Retinal pigment epithelial cell (primary cell): ENCODE results near the gene KRT4.

Experiments used
- DNase-seq: peaks from one replicate; pipeline ENCODE4 v3.0.0-alpha.2; 2010; ENCODE audit warnings: low read depth
- H3K4me3 ChIP-seq: 2 replicates; pipeline ENCODE4 v1.5.1; 2011; ENCODE audit warnings: mild to moderate bottlenecking, low read length, control low read depth, moderate library complexity
- TF ChIP-seq, protein P1 (sequence below): conservative IDR thresholded peaks from 2 replicates; pipeline ENCODE4 v1.5.1; 2011; ENCODE audit warnings: low read depth, low read length, control low read depth, inconsistent platforms

The KRT4 gene

DNA sequence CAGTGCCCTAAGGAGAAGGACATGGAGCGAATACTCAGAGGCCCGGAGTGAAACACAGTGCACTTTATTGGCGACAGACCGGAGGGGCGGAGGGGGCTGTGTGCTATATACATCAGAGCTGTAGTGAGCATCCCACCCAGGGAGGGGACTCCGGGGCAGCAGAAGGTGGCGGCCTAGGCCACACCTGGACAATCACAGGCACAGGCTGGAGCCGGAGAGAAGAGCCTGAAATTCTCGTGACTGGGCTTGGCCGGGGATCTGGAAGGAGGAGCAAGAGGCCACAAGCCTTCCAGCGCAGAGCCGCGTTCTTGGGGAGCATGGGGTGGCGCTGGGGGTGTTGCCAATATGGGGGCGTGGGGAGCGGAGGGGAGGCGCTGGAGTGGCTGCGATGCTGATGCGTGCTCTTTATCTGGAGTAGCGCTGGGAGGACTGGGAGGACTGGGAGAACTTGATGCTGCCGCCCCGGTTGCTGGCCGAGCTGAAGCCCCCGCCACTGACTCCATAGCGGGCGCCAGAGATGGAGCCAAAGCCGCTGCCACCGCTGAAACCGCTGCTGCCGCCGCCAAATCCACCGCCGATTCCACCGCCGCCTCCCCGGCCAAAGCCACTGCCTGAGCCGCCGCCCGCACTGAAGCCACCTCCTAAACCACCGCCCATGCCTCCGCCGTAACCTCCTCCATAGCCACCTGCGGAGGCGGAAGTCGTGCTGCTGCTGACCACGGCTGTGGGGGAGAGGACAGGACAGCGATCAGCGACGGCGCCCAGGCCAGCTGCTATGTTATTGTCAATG, 24.1 kb downstream of the KRT4 start:
- TF ChIP-seq, protein P1, sequence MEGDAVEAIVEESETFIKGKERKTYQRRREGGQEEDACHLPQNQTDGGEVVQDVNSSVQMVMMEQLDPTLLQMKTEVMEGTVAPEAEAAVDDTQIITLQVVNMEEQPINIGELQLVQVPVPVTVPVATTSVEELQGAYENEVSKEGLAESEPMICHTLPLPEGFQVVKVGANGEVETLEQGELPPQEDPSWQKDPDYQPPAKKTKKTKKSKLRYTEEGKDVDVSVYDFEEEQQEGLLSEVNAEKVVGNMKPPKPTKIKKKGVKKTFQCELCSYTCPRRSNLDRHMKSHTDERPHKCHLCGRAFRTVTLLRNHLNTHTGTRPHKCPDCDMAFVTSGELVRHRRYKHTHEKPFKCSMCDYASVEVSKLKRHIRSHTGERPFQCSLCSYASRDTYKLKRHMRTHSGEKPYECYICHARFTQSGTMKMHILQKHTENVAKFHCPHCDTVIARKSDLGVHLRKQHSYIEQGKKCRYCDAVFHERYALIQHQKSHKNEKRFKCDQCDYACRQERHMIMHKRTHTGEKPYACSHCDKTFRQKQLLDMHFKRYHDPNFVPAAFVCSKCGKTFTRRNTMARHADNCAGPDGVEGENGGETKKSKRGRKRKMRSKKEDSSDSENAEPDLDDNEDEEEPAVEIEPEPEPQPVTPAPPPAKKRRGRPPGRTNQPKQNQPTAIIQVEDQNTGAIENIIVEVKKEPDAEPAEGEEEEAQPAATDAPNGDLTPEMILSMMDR = no peak
- no peak overlapping the region for H3K4me3 ChIP-seq
- no peak for DNase-seq

DNA sequence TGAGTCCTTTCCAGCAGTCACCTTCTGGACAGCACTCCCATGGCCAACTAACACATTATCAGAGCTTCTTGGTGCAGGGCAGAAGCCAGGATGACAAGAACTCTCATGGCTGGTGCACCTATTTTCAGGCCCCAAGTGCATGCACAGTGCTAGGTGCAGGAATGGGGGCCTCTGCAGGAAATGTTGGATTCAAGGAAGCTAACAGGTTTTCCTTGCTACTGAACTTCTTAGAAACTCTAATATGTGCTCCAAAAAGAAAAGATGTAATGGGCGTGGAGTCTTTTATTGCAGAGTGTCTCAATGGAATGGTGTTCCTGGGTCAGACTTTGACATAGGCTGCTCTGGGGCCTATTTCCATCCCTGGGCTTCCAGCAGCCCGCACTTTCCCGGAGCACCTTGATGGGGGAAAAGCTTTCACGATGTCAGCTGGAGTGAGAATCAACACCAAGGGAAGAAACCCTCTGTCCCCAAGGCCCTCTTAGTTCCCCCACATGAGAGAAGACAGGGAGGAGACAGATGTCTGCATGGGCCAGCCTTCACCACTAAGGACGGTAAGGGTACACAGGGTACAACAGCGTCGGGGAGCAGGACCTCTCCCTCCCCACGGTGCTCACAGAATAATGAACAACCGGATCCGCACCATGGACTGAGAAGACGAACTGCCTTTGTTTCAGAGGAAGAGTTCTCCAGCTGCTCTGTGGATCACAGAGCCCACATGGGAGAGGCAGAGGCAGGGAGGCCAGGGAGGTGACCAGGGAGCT, 24.9 kb downstream of the KRT4 start:
- TF ChIP-seq, protein P1 = no peak

DNA sequence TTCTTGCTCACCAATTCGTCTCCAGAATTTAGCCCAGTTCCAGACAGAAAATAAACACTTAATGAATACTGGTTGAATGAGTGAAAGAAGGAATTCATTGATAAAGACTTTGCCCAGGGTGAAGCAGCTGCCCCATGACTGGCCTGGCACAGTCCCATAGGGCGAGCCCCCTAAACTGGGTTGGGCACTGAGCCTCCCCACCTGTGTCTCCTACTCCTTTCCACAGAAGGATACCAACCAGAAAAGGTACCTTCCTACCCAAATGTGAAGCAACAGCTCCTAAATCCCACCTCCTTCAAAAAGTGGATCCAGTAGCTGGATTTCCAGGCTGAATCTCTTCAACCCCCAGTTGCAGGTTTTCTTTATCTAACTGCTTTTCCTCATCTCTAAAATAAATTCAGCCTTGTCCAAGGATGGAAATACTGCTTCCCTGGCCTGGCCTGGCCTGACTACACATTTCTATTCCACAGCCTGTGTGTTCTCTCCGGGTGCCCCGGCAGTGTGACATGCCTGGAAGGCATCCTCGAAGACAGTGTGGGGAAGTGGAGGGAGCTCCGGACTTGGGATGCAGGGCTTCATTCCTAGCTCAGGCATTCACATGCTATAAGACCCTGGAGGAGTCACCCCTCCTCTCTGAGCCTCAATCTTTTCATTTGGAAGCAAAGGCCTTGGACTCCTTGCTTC, 25.6 kb downstream of the KRT4 start:
- DNase-seq = no peak
- no peak overlapping the region for H3K4me3 ChIP-seq
- TF ChIP-seq, protein P1 = no peak

More for the DNA sequence above, 24.9 kb downstream of the KRT4 start:
- DNase-seq = no peak
- H3K4me3 ChIP-seq = no peak overlapping the region

DNA sequence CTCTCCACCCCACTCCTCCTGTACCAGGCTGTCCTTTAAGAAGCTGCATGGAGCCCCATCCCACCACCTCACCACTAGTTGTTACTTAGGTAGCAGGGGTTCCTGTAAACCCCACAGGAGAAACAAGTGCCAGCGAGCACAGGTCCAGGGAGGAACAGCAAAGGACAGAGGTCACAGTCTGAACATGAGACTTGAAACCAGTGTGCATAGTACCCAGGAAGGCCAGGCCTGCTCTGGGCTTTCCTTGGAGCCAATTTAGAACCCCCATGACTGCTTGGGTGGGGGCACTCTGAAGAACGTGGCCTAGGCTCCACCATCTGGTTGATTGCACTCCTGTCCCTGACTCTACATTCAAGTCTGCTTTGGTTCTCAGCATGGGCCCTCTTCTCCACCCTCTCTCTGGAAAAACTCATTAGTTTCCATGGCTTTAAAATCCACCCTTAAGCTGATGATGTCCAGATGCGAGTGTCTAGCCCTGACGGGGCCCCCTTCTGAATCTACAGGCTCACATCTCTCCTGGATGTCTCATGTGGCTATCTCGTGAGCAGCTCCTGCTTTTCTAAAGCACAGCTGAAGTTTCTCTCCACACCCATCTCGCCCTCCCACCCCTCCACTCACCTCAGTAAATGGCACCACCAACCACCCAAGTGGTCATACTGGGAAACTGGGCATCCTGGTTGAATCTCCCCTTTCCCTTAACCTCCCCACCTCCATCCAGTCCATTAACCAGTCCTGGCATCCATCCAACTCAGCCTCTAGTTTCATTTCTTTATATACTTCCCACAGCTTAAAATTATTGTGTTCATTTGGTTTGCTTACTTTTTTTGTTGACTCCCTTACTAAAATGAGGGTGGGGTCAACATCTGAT, 26.4 kb downstream of the KRT4 start:
- H3K4me3 ChIP-seq = no peak overlapping the region

DNA sequence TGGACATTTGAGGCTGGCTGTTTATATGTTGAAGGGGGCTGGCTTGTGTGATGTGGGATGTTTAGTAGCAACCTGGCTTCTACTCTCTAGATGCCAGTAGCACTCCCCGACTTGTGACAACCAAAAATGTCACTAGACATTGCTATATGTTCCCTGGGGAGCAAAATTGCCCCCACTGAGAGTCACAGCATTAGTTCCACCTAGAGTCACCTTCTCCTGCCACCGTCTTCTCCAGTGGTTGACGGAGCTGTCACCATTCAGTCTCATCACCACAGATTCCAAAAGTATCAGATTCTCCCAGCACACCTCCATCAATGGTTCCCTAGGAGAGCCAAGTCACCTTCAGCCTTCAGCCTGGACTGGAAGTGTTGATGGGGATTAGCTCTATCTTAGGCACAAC, 29.0 kb downstream of the KRT4 start:
- no peak overlapping the region for H3K4me3 ChIP-seq

More for the DNA sequence above, 26.4 kb downstream of the KRT4 start:
- no peak for DNase-seq
- TF ChIP-seq, protein P1 = no peak

More for the DNA sequence above, 29.0 kb downstream of the KRT4 start:
- TF ChIP-seq, protein P1 = no peak
- DNase-seq = no peak
